Astrocyte of the cerebellum (primary cell): ENCODE data around the gene CYP26B1.

Experiments used
- DNase-seq: peaks from one replicate; pipeline ENCODE4 v3.0.0-alpha.2; 2011; ENCODE audit warnings: low read depth
- H3K4me3 ChIP-seq: 2 replicates; pipeline ENCODE4 v1.5.1; 2011; ENCODE audit warnings: mild to moderate bottlenecking, low read depth, low read length, moderate library complexity
- CTCF ChIP-seq: IDR thresholded peaks from 2 replicates; pipeline ENCODE4 v1.5.1; 2012; ENCODE audit warnings: low read length, low read depth, moderate library complexity, mild to moderate bottlenecking; ENCODE audit errors: missing control alignments
- in situ Hi-C: cut with HindIII; loops from 2 replicates; pipeline ENCODE4 v1.10.0; 2017; ENCODE audit warnings: low sequenced_read_pairs

The CYP26B1 gene

GRCh38 chr2:72084584-72084976 is 63.1 kb downstream of the CYP26B1 start:
- in situ Hi-C loops = no loop called here
- no peak for TF ChIP-seq CTCF
- no peak for DNase-seq
- H3K4me3 ChIP-seq = no peak overlapping the region

GRCh38 chr2:72083751-72084583 is 63.7 kb downstream of the CYP26B1 start:
- no peak for DNase-seq
- no peak overlapping the region for H3K4me3 ChIP-seq
- in situ Hi-C loops = no loop called here
- no peak for TF ChIP-seq CTCF

GRCh38 chr2:72082887-72083286 is 64.8 kb downstream of the CYP26B1 start:
- no peak overlapping the region for H3K4me3 ChIP-seq
- TF ChIP-seq CTCF = no peak
- in situ Hi-C loops = no loop called here
- no peak for DNase-seq

GRCh38 chr2:72082021-72082601 is 65.6 kb downstream of the CYP26B1 start:
- in situ Hi-C loops = no loop called here
- no peak overlapping the region for H3K4me3 ChIP-seq
- no peak for DNase-seq
- TF ChIP-seq CTCF = no peak

GRCh38 chr2:72081451-72081850 is 66.2 kb downstream of the CYP26B1 start:
- in situ Hi-C loops = no loop called here
- no peak for TF ChIP-seq CTCF
- DNase-seq = no peak
- no peak overlapping the region for H3K4me3 ChIP-seq

GRCh38 chr2:72080286-72081145 is 67.1 kb downstream of the CYP26B1 start:
- no peak for TF ChIP-seq CTCF
- in situ Hi-C loops = no loop called here
- no peak for DNase-seq
- no peak overlapping the region for H3K4me3 ChIP-seq
